Chondrocyte (in vitro differentiated cells): ENCODE data around the gene TRIM24. TPM values are rescaled to one million over a fixed set of nuclear protein-coding genes. Genes with fewer than 3 reads are reported as not detected.

ENCODE experiments used
- DNase-seq: peaks from one replicate; pipeline ENCODE4 v3.0.0; 2021; ENCODE audit warnings: mixed read lengths, low spot score
- H3K27ac Mint-ChIP-seq: one replicate; pipeline ENCODE4 v1.8.0; 2021; ENCODE audit warnings: mild to moderate bottlenecking, moderate library complexity, mixed read lengths; ENCODE audit not compliant: unreplicated experiment
- H3K27me3 Mint-ChIP-seq: 2 replicates; pipeline ENCODE4 v1.8.0; 2021; ENCODE audit warnings: low read depth, mixed read lengths
- H3K36me3 Mint-ChIP-seq: 2 replicates; pipeline ENCODE4 v1.8.0; 2021; ENCODE audit warnings: low read depth, mixed read lengths
- H3K4me1 Mint-ChIP-seq: 2 replicates; pipeline ENCODE4 v1.8.0; 2021; ENCODE audit warnings: low read depth, mild to moderate bottlenecking, mixed read lengths
- H3K4me3 Mint-ChIP-seq: one replicate; pipeline ENCODE4 v1.8.0; 2021; ENCODE audit warnings: mild to moderate bottlenecking, moderate library complexity, mixed read lengths; ENCODE audit not compliant: unreplicated experiment
- H3K9me3 Mint-ChIP-seq: 2 replicates; pipeline ENCODE4 v1.8.0; 2021; ENCODE audit warnings: low read depth, mixed read lengths
- CTCF ChIP-seq: fragments of 200-600 bp; sonication (generic); IDR thresholded peaks from 2 replicates; pipeline ENCODE4 v1.5.0; 2021; ENCODE audit warnings: antibody characterized with exemption, mild to moderate bottlenecking, moderate library complexity
- total RNA-seq: library from RNA; stranded (reverse); gene quantifications from 3 replicates; pipeline ENCODE4 v1.2.1, GENCODE V29; 2021

TRIM24 gene
- total RNA-seq, 1 donor from 2014 or later = 31.6 TPM

GRCh38 chr7:138630059-138630610, 170.1 kb downstream of the TRIM24 start:
- Mint-ChIP-seq H3K27ac (no peak overlapping the region), H3K4me3 (no peak overlapping the region), H3K4me1 (no peaks in the 10 kb centered on the region)

GRCh38 chr7:138632384-138632783, 172.3 kb downstream of the TRIM24 start:
- Mint-ChIP-seq H3K36me3 (no peaks in the 10 kb centered on the region), H3K27ac (no peak overlapping the region)
- no peak for DNase-seq

More at GRCh38 chr7:138630059-138630610, 170.1 kb downstream of the TRIM24 start:
- H3K27me3 Mint-ChIP-seq = peaks cover 5% of the 10 kb centered on the region
- no peak for TF ChIP-seq CTCF
- no peak for DNase-seq
- H3K36me3 Mint-ChIP-seq = no peaks in the 10 kb centered on the region
- H3K9me3 Mint-ChIP-seq = no peaks in the 10 kb centered on the region

DNA sequence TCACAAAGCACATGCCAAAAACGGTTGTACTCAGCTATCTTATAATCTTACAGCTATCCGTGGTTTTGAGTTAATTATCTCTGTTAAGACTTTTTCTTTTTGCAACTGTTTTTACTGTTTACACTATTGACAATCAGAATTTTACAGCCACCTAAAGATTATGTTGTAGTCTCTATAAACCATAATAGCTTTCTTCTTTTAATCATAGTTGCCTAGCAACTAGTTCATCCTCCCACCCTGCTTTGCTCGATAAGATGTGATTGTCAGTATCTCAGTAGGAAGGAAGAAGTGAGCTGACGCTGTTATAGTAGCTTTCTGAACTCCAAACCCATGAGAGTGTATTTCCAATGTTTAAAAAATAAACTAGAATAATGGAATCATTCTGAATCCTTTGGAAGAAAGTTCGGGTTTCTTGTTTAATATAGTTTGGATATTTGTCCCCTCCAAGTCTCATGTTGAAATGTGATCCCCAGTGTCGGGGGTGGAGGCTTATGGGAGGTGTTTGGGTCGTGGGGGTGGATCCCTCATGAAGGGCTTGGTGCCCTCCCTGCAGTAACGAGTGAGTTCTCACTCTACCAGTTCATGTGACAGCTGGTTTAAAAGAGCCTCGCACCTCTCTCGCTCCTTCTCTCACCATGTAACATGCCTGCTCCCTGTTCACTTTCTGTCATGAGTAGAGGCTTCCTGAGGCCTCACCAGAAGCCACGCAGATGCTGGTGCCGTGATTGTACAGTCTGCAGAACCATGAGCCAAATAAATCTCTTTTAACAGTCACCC, 173.0 kb downstream of the TRIM24 start:
- H3K36me3 Mint-ChIP-seq = no peaks in the 10 kb centered on the region
- H3K4me1 Mint-ChIP-seq = no peaks in the 10 kb centered on the region
- H3K9me3 Mint-ChIP-seq = no peaks in the 10 kb centered on the region
- DNase-seq = no peak
- no peak overlapping the region for H3K27ac Mint-ChIP-seq
- peaks cover 2% of the 10 kb centered on the region for H3K27me3 Mint-ChIP-seq
- H3K4me3 Mint-ChIP-seq = no peak overlapping the region
- TF ChIP-seq CTCF = no peak

More at GRCh38 chr7:138632384-138632783, 172.3 kb downstream of the TRIM24 start:
- TF ChIP-seq CTCF = no peak
- no peak overlapping the region for H3K4me3 Mint-ChIP-seq
- H3K27me3 Mint-ChIP-seq = peaks cover 2% of the 10 kb centered on the region
- H3K4me1 Mint-ChIP-seq = no peaks in the 10 kb centered on the region
- H3K9me3 Mint-ChIP-seq = no peaks in the 10 kb centered on the region

Other genes with a start within 250 kb of the TRIM24 start
- gene SVOPL, start 241.1 kb downstream of the TRIM24 start, total RNA-seq = not detected in 3 replicates